ENCODE results near the gene RAD23B. TPM values are rescaled to one million over a fixed set of nuclear protein-coding genes. Genes with fewer than 3 reads are reported as not detected.

RAD23B gene
- total RNA-seq, 1 experiment from 2014 or later = 122 TPM

DNA sequence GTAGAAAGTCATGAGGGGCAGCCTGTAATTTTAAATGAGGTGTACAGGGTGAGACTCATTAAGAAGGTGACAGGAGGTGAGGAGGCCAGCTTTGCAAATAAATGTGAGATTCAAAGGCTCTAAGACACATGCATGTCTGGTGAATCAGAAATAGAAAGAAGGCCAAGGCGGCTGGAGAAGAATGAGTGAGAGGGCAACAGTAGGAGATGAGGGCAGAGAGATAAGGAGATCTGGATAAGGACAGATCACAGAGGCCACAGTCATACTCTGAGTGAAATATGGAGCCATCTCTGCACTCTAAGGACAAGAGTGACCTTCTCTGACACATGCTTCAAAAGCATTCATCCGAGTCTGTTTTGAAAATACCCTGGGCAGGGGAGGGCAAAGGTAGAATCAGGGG is 90.7 kb downstream of the RAD23B start:
- DNase-seq (ENCODE audit: low read depth) = no peak

DNA sequence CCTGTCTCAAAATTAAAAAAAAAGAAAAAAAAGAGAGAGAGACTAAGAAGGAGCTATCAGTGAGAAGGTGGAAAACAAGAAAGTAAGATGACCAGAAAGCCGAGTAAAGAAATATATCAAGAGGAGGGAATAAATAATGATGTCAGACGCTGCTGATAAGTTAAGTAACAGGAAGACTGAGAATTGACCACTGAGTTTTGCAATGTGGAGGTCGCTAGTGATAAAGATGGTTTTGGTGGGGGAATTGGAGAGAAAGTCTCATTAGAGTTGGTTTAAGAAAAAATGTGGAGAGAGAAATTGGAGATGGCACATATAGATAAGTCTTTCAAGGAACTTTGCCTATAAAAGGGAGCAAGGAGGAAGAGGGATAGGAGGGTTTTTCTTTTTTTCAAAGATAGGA is 91.9 kb downstream of the RAD23B start:
- no peak for DNase-seq (ENCODE audit: low read depth)

DNA sequence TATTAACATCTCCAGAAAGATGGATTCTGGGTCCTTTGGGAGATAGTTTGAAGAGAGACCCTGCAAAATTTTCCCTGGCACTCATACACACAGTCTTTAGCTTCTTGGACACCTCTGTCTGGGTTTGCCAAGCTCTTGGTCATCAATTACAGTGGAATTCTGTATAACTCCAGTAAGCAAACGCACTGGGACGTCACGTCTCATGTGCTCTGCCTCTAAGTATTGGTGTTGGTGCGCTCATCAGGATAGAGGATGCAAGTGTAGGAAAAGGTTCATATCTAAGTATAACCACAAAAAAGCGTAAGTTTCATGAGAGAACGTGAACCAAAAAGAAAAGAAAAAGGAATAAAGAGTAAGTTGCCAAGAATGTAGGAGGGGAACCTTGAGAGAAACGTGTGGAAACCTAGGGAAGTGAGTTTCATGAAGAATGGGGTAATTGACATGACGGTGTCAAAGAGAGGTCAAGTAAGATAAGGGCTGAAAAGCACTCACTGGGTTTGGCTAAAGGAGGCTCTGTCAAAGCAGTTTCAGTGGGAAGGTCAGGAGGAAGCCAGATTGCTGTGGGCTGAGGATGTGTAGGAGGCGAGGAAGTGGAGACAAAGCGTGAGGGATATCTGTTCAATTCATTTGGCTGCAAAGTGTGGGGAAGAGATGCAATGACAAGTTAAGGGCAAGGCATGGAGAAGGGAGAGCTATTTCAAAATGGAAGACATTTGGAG is 92.7 kb downstream of the RAD23B start:
- no peak for DNase-seq (ENCODE audit: low read depth)

DNA sequence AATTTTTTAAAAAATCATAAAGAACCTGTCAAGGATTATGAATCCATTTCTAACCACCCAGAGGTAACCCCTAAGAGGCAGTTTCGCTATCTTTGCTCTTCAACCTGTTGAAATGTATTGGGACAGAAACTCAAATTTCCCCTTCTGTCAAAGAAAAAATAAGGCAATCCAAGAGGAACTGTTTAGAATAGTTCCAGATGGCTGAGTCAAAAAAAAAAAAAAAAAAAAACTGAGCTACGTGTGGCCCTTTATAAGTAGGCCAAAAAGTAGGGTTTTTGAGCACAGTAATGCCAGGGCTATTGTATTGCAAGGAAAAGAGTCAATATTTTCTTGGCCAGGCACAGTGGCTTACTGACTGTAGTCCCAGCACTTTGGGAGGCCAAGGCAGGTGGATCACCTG is 94.9 kb downstream of the RAD23B start:
- no peak for DNase-seq (ENCODE audit: low read depth)

Other genes starting within 250 kb of the RAD23B start
- 4.9 and 6.3 TPM in 2 replicates for gene KLF4, start 206.5 kb downstream of the RAD23B start, total RNA-seq (2014; rRNA removed)